Measurements from ENCODE around the gene FURIN.

Gene FURIN

DNA sequence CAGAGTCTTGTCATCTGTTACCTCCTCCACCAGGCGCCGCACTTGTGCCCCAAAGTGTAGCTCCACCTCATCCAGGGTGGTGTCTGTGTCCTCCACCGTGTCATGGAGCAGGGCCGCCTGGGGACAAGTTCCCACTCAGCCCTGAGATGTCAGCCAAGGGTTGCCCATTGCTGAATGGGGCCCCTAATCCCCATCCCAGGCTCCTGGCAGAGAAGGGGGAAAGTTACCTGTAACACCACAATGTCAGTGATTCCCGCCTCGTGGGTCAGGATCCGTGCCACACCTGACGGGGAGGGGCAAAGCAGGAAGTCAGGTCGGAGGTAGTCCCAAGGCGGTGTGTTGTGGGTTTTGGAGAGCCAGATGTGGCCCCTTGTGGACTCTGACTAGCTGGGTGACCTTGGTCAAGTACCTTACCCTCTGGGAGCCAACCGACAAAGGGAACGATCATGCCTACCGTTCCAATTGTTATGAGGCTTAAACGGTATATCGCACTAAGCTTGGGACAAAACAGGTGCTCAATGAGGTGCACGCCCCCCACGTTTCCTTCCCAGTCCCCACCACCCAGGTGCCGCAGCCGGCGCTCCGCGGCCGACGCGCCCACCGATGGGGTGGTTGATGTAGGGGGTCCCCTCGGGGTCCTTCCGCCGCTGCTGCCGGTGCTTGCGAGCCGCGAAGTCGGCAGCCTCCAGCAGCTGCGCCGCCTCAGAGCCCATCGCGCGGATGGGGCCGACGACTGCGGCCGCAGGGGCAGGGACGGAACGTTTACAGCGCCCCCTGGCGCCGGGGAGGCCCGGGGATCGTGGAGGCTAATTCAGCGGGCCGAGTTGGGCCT, 63.7 kb downstream of the FURIN start, which contains the start of gene HDDC3:
HDDC3 (minus strand) TSS at position 722 of the 832 bp plus-strand sequence; CDS start at position 713, 9 bp downstream.
- Mint-ChIP-seq H3K27ac (peak within 1 kb of the TSS; percentile 48 to 92 (median 73)), H3K27me3 (ENCODE audit: low read depth) (no peaks in the 10 kb centered on the region), H3K9me3 (no peaks in the 10 kb centered on the region), H3K4me1 (peaks cover 33% of the 10 kb centered on the region), H3K36me3 (ENCODE audit: low read depth) (peaks cover 4% of the 10 kb centered on the region), H3K4me3 (peak within 1 kb of the TSS; percentile 79 to 93 (median 89))
- TF ChIP-seq, protein P1, sequence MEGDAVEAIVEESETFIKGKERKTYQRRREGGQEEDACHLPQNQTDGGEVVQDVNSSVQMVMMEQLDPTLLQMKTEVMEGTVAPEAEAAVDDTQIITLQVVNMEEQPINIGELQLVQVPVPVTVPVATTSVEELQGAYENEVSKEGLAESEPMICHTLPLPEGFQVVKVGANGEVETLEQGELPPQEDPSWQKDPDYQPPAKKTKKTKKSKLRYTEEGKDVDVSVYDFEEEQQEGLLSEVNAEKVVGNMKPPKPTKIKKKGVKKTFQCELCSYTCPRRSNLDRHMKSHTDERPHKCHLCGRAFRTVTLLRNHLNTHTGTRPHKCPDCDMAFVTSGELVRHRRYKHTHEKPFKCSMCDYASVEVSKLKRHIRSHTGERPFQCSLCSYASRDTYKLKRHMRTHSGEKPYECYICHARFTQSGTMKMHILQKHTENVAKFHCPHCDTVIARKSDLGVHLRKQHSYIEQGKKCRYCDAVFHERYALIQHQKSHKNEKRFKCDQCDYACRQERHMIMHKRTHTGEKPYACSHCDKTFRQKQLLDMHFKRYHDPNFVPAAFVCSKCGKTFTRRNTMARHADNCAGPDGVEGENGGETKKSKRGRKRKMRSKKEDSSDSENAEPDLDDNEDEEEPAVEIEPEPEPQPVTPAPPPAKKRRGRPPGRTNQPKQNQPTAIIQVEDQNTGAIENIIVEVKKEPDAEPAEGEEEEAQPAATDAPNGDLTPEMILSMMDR (IDR thresholded peaks at IDR 0.05; ENCODE audit: unreplicated experiment in 3 of 3): peak; percentile 93 to 96 (median 95)

DNA sequence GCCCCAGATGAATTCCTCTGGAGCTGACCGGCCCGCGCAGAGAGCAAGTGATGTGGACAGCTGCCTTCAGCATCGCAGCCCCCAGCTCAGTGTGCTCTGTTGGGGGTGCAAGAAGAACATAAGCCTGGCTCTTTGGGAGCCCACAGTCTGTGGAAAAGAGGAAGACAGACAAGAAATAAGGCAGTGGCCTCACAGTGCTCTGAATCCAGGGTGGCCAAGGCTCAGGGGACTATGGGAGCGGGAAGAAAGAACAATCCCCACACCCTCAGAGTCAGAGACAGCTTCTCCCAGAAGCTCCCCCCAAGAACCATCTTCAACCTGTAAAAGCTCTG, 64.2 kb downstream of the FURIN start:
- Mint-ChIP-seq H3K27ac (peak overlapping the region; percentile 22 to 72 (median 72)), H3K36me3 (ENCODE audit: low read depth) (peaks cover 4% of the 10 kb centered on the region), H3K4me3 (peak overlapping the region; percentile 79 to 93 (median 89)), H3K27me3 (ENCODE audit: low read depth) (no peaks in the 10 kb centered on the region), H3K4me1 (peaks cover 33% of the 10 kb centered on the region), H3K9me3 (no peaks in the 10 kb centered on the region)
- TF ChIP-seq, protein P1 (IDR thresholded peaks at IDR 0.05; ENCODE audit: unreplicated experiment in 3 of 3): no peak

Data from nephron (organoid).